ENCODE data around the gene ASCL2. TPM values are rescaled to one million over a fixed set of nuclear protein-coding genes. Genes with fewer than 3 reads are reported as not detected.

Gene ASCL2
- total RNA-seq, 1 donor from 2014 or later, result not detected

DNA sequence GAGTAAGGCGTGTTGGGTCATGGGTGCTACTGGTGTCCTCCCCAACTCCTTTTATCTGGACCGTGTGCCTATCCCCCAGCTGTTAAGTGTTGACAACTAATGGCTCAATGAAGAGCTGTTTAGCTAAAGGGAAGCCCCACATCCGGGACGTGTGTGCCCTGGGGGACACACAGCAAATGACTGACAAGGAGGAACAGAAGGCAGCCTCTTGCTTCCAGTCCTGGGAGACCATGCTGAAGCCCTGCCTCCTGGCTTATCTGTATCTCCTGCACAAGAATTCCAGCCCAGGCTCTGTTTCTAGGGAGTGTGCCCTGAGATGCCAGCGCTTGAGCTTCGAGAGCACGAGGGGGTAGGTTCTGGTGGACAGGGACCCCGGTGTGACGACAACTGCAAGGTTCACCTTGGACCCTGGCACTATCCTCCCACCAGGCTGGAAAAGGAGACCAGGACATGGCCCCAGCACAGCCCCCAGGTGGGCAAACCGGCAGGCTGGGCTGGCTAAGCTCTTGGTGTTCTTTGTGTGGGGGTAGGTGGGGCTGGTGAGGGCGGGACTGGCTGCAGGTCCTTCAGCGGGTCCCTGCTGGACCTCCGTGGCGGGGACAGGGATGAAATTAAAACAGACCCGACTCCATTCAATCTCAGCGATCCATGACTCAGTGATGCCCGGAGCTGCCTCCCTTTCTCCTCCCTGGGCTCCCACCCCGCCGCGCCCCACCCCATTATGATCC is 21.0 kb downstream of the ASCL2 start:
- intact Hi-C loops (cut with micrococcal nuclease), result no loop called here
- no peak for DNase-seq
- no peak for TF ChIP-seq CTCF (IDR thresholded peaks at IDR 0.05; ENCODE audit: borderline replicate concordance)
- Histone ChIP-seq H3K9me3 (replicated peaks) (peaks cover 8% of the 10 kb centered on the region), H3K4me3 (no peak overlapping the region), H3K27ac (replicated peaks) (no peak overlapping the region), H3K4me1 (no peaks in the 10 kb centered on the region), H3K27me3 (ENCODE audit: low read depth) (peaks cover 37% of the 10 kb centered on the region), H3K36me3 (no peaks in the 10 kb centered on the region)

- H3K27me3 ChIP-seq (ENCODE audit: low read depth), result peaks cover 37% of the 10 kb centered on the region
- peaks cover 2% of the 10 kb centered on the region for H3K9me3 ChIP-seq (replicated peaks)
- H3K36me3 ChIP-seq, result no peaks in the 10 kb centered on the region
- TF ChIP-seq CTCF (IDR thresholded peaks at IDR 0.05; ENCODE audit: borderline replicate concordance), result no peak
- intact Hi-C loops (cut with micrococcal nuclease), result no loop called here
- DNase-seq, result no peak
- H3K27ac ChIP-seq (replicated peaks), result no peak overlapping the region
- no peak overlapping the region for H3K4me3 ChIP-seq
- H3K4me1 ChIP-seq, result no peaks in the 10 kb centered on the region
Observed at GRCh38 chr11:2248762-2249161, 21.6 kb downstream of the ASCL2 start.

DNA sequence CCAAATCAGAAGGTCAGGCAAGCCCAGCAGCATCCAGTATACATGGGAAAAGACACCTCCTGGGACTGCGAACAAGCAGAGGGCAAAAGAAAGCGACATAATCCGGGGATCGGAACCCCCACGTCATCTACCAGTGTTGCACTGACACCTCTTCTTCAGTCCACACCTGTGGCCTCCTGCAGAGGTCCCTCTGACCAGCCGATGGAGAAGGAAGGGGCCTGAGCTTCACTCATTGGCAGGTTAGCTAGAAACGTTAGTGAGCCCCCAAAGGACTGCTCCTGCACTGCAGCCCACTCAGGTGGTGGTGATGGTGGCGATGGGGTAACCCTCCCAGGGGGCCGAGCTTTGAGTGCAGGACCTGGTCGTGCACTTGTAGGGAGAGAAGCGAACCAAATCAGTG is 22.1 kb downstream of the ASCL2 start:
- Histone ChIP-seq H3K27ac (replicated peaks) (no peak overlapping the region), H3K4me1 (no peaks in the 10 kb centered on the region), H3K36me3 (no peaks in the 10 kb centered on the region), H3K9me3 (replicated peaks) (no peaks in the 10 kb centered on the region), H3K4me3 (no peak overlapping the region), H3K27me3 (ENCODE audit: low read depth) (peaks cover 37% of the 10 kb centered on the region)
- DNase-seq, result no peak
- intact Hi-C loops (cut with micrococcal nuclease), result no loop called here
- no peak for TF ChIP-seq CTCF (IDR thresholded peaks at IDR 0.05; ENCODE audit: borderline replicate concordance)

DNA sequence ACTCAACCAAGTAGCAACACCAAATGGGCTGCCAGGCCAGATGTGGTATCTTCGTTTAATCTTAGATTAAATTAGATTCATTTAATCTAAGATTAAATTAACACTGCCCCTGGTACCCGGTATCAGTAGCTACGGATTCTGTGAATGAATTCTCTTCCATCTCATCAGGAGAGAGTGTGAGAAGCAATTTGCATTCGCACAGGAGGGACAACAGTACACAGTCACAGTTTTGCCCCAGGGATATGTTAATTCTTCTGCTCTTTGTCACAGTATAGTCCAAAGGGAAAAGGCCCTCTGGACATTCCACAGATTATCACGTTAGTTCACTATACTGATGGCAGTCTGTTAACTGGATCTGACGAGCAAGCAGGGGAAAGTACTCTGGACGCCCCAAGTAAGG is 22.9 kb downstream of the ASCL2 start:
- Histone ChIP-seq H3K27ac (replicated peaks) (no peak overlapping the region), H3K4me3 (no peak overlapping the region), H3K27me3 (ENCODE audit: low read depth) (peaks cover 37% of the 10 kb centered on the region), H3K9me3 (replicated peaks) (peaks cover 5% of the 10 kb centered on the region), H3K36me3 (no peaks in the 10 kb centered on the region), H3K4me1 (no peaks in the 10 kb centered on the region)
- no peak for TF ChIP-seq CTCF (IDR thresholded peaks at IDR 0.05; ENCODE audit: borderline replicate concordance)
- intact Hi-C loops (cut with micrococcal nuclease), result no loop called here
- DNase-seq, result no peak

- intact Hi-C loops (cut with micrococcal nuclease), result no loop called here
- no peak for DNase-seq
- H3K36me3 ChIP-seq, result no peaks in the 10 kb centered on the region
- no peak overlapping the region for H3K4me3 ChIP-seq
- H3K27ac ChIP-seq (replicated peaks), result no peak overlapping the region
- no peaks in the 10 kb centered on the region for H3K4me1 ChIP-seq
- peaks cover 13% of the 10 kb centered on the region for H3K27me3 ChIP-seq (ENCODE audit: low read depth)
- no peak for TF ChIP-seq CTCF (IDR thresholded peaks at IDR 0.05; ENCODE audit: borderline replicate concordance)
- peaks cover 24% of the 10 kb centered on the region for H3K9me3 ChIP-seq (replicated peaks)
Observed at GRCh38 chr11:2240834-2241233, 29.6 kb downstream of the ASCL2 start.

Measured in left ventricle myocardium inferior (tissue), 1 donor.